Measurements from ENCODE around the gene PACS1.

- TF ChIP-seq POLR2A (IDR thresholded peaks at IDR 0.05; ENCODE audit: low read depth) (no peak), CTCF (IDR thresholded peaks at IDR 0.05) (no peak), POLR2AphosphoS5 (IDR thresholded peaks at IDR 0.05) (no peak), EP300 (IDR thresholded peaks at IDR 0.05) (no peak)
Observed at GRCh38 chr11:66131937-66132632, 62.0 kb downstream of the PACS1 start.
